C4-2B (cell line): ENCODE measurements around the gene ARAP1.

ENCODE experiments used
- CTCF ChIP-seq: fragments of 450-650 bp; conservative IDR thresholded peaks from 2 replicates; pipeline ENCODE4 v1.5.1; 2017; ENCODE audit warnings: mild to moderate bottlenecking
- ZFX ChIP-seq: fragments of 450-650 bp; IDR thresholded peaks from 2 replicates; pipeline ENCODE4 v1.6.1; 2017

GRCh38 chr11:72744474-72744873 is 7.7 kb downstream of the ARAP1 start:
- TF ChIP-seq CTCF (no peak), ZFX (no peak)
